Keratinocyte (primary cell): Measurements from ENCODE around the gene CD3D.

ENCODE experiments used
- EZH2 ChIP-seq: IDR thresholded peaks from one replicate; pipeline ENCODE4 v1.6.1; 2012; ENCODE audit warnings: inconsistent platforms, mild to moderate bottlenecking, low read length, moderate library complexity
- TF ChIP-seq, protein P1 (sequence below), 3 experiments: IDR thresholded peaks in 1 of 3; conservative IDR thresholded peaks in 1 of 3; optimal IDR thresholded peaks in 1 of 3; 2 replicates in 2 of 3; 3 replicates in 1 of 3; pipeline versions ENCODE3 to v1.5.1; 2011; ENCODE audit warnings: low read length in 3 of 3, mild to moderate bottlenecking in 3 of 3, moderate library complexity in 2 of 3, control low read depth in 1 of 3, inconsistent platforms in 1 of 3; ENCODE audit not compliant: insufficient read depth in 2 of 3; ENCODE audit errors: extremely low read depth in 1 of 3

DNA sequence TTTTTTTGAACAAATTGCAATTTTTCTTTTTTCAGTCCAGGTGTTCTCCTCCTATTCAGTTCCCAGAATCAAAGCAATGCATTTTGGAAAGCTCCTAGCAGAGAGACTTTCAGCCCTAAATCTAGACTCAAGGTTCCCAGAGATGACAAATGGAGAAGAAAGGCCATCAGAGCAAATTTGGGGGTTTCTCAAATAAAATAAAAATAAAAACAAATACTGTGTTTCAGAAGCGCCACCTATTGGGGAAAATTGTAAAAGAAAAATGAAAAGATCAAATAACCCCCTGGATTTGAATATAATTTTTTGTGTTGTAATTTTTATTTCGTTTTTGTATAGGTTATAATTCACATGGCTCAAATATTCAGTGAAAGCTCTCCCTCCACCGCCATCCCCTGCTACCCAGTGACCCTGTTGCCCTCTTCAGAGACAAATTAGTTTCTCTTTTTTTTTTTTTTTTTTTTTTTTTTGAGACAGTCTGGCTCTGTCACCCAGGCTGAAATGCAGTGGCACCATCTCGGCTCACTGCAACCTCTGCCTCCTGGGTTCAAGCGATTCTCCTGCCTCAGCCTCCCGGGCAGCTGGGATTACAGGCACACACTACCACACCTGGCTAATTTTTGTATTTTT, 10.7 kb upstream of the CD3D start:
- TF ChIP-seq, protein P1, sequence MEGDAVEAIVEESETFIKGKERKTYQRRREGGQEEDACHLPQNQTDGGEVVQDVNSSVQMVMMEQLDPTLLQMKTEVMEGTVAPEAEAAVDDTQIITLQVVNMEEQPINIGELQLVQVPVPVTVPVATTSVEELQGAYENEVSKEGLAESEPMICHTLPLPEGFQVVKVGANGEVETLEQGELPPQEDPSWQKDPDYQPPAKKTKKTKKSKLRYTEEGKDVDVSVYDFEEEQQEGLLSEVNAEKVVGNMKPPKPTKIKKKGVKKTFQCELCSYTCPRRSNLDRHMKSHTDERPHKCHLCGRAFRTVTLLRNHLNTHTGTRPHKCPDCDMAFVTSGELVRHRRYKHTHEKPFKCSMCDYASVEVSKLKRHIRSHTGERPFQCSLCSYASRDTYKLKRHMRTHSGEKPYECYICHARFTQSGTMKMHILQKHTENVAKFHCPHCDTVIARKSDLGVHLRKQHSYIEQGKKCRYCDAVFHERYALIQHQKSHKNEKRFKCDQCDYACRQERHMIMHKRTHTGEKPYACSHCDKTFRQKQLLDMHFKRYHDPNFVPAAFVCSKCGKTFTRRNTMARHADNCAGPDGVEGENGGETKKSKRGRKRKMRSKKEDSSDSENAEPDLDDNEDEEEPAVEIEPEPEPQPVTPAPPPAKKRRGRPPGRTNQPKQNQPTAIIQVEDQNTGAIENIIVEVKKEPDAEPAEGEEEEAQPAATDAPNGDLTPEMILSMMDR (optimal IDR thresholded peaks at IDR 0.05 in 1 of 3, IDR thresholded peaks at IDR 0.05 in 1 of 3, conservative IDR thresholded peaks at IDR 0.05 in 1 of 3; ENCODE audit: extremely low read depth in 1 of 3, insufficient read depth in 2 of 3, low read length in 3 of 3), result peak in 2 of 3 experiments; percentile 23 to 27
- no peak for TF ChIP-seq EZH2
